ENCODE data around the gene AUTS2.

Gene AUTS2

GRCh38 chr7:70830060-70830395 lies 1231.8 kb downstream of the AUTS2 start:
- no peaks in the 10 kb centered on the region for H3K4me1 ChIP-seq (ENCODE audit: control insufficient read depth, insufficient read depth, low read length)
- TF ChIP-seq YY2 (tag by site-specific recombination; IDR thresholded peaks at IDR 0.05) (no peak), KLF10 (tag by site-specific recombination; IDR thresholded peaks at IDR 0.05) (no peak), ZNF610 (tag by site-specific recombination; IDR thresholded peaks at IDR 0.05; ENCODE audit: borderline replicate concordance) (no peak)
- H3K36me3 ChIP-seq (ENCODE audit: control insufficient read depth in 2 of 2, insufficient read depth in 1 of 2, low read length in 2 of 2), result no peaks in the 10 kb centered on the region
- CTCF ChIA-PET, result interaction anchor here (0.7 to 2.3 kb wide), 6 partner anchors 9 to 906 kb away, joined by 3 to 15 read pairs (median 6); no protein-coding TSS in a partner anchor
- H3K9me3 ChIP-seq (ENCODE audit: control insufficient read depth, insufficient read depth, low read depth, low read length), result no peaks in the 10 kb centered on the region
- H3K4me3 ChIP-seq (ENCODE audit: low read depth, low read length), result no peak overlapping the region
- POLR2A ChIA-PET, result no interaction called here
- H3K27ac ChIP-seq (ENCODE audit: extremely low read depth, low read depth, low read length), result no peak overlapping the region

- no peak overlapping the region for H3K4me3 ChIP-seq (ENCODE audit: low read depth, low read length)
- ChIA-PET POLR2A (no interaction called here), CTCF (interaction anchor here (0.6 to 2.0 kb wide), 3 partner anchors 86 to 903 kb away, joined by 3 to 5 read pairs (median 3); no protein-coding TSS in a partner anchor)
- H3K9me3 ChIP-seq (ENCODE audit: control insufficient read depth, insufficient read depth, low read depth, low read length), result no peaks in the 10 kb centered on the region
- no peak for TF ChIP-seq ZNF280C (tag by site-specific recombination; IDR thresholded peaks at IDR 0.05)
- no peak for TF ChIP-seq PRDM10 (tag by site-specific recombination; IDR thresholded peaks at IDR 0.05)
- TF ChIP-seq ZNF514 (tag by site-specific recombination; IDR thresholded peaks at IDR 0.05), result no peak
- TF ChIP-seq ZNF473 (tag by site-specific recombination; IDR thresholded peaks at IDR 0.05), result no peak
- no peak for TF ChIP-seq ZNF19 (tag by site-specific recombination; IDR thresholded peaks at IDR 0.05; ENCODE audit: low read depth)
- no peak for TF ChIP-seq ZNF580 (tag by site-specific recombination; IDR thresholded peaks at IDR 0.05)
- TF ChIP-seq ZNF544 (tag by site-specific recombination; IDR thresholded peaks at IDR 0.05), result no peak
- no peak for TF ChIP-seq ZBTB44 (tag by site-specific recombination; IDR thresholded peaks at IDR 0.05)
- no peak for TF ChIP-seq SP7 (tag by site-specific recombination; IDR thresholded peaks at IDR 0.05)
- no peak for TF ChIP-seq ZNF843 (tag by site-specific recombination; IDR thresholded peaks at IDR 0.05)
- TF ChIP-seq ZBTB17 (tag by site-specific recombination; IDR thresholded peaks at IDR 0.05), result no peak
- TF ChIP-seq ZNF513 (tag by site-specific recombination; IDR thresholded peaks at IDR 0.05), result no peak
- no peak for TF ChIP-seq HOXC10 (CRISPR knock-in tag; IDR thresholded peaks at IDR 0.05)
- no peak for TF ChIP-seq ZNF660 (tag by site-specific recombination; IDR thresholded peaks at IDR 0.05)
- no peak for TF ChIP-seq ZNF600 (tag by site-specific recombination; IDR thresholded peaks at IDR 0.05)
- TF ChIP-seq ZNF530 (tag by site-specific recombination; IDR thresholded peaks at IDR 0.05; ENCODE audit: low read depth), result no peak
- H3K27ac ChIP-seq (ENCODE audit: extremely low read depth, low read depth, low read length), result no peak overlapping the region
- H3K4me1 ChIP-seq (ENCODE audit: control insufficient read depth, insufficient read depth, low read length), result no peaks in the 10 kb centered on the region
- H3K36me3 ChIP-seq (ENCODE audit: control insufficient read depth in 2 of 2, insufficient read depth in 1 of 2, low read length in 2 of 2), result no peaks in the 10 kb centered on the region
Measured at GRCh38 chr7:70830426-70830825, 1232.2 kb downstream of the AUTS2 start.
